D341Med (cell line): Measurements from ENCODE around the gene OGFRL1.
"Not testable (repeated sequence)": the region's sequence is repeated elsewhere in the genome, so short reads cannot be mapped to it uniquely, and the experiment has no call there.

Source experiments
- DNase-seq: peaks from one replicate; pipeline ENCODE4 v3.0.0; 2012; ENCODE audit warnings: low spot score

The OGFRL1 gene

DNA sequence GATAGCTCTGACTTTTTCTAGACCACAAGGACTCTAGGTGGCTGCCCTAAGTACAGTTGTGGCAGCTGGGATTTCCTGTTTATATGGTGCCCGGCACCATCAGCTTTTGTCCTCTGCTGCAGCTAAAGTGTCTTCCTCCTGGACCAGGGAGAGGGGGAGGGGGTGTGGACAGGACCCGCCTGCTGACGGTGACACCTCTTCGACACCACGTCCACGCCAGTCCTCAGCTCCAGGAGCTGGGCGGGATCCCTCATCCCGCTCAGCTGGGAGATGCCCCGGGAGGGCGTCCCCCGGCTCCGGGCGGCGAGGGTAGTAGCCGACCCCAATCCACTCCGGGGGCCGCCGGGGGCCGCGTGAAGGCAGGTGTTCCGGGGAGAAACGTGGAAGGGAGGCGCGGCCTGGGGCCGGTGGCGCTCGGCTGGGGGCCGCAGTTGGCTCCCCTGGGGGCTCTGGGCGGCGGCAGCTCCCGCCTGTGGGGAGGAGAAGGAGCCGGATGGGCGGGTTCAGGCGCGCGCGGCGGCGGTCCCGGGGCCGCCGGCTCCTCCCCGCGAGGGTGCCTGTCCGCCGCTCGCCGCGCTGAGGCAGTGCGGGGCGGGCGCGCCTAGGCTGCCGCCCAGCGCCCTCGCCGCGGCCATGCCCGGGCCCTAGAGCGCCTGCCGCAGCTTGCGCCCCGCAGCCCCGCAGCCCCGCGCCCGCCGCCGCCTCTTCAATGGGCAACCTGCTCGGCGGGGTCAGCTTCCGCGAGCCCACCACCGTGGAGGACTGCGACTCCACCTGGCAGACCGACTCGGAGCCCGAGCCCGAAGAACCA, at the start of gene OGFRL1:
OGFRL1 (plus strand) TSS at position 584 of the 811 bp plus-strand sequence; CDS start at position 710, 126 bp downstream.
- peak; percentile 93 for DNase-seq

DNA sequence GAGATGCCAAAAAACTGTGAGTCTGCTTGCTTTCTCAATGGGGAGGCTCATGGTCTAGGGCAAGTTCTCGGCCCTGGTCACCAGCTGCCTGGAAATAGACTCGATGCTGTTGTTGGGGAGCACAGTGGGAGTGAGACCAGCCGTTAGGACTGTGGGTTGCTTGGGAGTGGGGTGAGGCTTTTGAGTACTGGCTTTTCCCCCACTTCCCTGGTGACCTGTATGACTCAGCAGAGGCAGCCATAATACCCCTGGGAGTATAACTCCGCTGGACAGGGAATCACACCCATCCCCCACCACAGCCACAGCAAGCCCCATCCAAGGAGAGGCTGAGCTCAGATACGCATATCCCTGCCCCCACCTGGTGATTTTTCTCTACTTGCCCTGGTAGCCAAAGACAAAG, 48.9 kb upstream of the OGFRL1 start:
- DNase-seq = no peak

DNA sequence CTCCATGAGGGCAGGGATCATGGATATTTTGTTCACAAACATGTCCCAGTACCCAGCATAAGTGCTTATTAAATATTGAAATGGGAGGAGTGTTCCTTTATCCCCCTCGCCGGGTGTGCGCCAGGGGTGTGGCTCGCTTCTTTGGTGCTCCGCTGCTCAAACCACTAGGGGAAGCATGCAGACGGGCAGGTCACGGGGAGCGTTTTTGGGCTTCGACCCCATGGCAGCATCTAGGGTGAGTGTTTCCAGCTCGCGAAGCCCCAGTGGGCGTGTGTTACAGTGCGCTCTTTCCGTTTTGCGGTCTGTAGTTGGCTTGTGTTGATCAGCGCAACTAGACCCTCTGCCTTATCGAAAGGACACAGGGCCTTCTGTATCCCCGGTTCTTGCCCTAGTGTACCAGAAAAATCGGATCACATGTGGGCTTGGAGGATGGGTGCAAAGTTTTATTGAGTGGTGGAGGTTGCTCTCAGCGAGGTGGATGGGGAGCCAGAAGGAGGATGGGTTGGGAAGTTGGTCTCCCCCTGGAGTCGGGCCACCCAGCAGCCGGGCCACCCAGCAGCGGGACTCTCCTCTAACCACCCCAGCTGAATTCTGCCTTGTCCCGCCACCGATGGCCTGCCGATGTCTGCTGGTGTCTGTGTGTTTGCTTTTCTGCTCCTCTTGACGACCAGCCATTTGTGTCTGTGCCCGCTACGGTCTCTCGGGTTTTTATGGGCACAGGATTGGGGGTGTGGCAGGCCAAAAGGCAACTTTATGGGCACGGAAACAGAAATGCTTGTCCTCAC, 43.2 kb upstream of the OGFRL1 start:
- DNase-seq = no peak

- DNase-seq = no peak
Observed at GRCh38 chr6:71246596-71246995, 42.0 kb upstream of the OGFRL1 start.

- DNase-seq = no peak
Observed at GRCh38 chr6:71248306-71248765, 40.3 kb upstream of the OGFRL1 start.

DNA sequence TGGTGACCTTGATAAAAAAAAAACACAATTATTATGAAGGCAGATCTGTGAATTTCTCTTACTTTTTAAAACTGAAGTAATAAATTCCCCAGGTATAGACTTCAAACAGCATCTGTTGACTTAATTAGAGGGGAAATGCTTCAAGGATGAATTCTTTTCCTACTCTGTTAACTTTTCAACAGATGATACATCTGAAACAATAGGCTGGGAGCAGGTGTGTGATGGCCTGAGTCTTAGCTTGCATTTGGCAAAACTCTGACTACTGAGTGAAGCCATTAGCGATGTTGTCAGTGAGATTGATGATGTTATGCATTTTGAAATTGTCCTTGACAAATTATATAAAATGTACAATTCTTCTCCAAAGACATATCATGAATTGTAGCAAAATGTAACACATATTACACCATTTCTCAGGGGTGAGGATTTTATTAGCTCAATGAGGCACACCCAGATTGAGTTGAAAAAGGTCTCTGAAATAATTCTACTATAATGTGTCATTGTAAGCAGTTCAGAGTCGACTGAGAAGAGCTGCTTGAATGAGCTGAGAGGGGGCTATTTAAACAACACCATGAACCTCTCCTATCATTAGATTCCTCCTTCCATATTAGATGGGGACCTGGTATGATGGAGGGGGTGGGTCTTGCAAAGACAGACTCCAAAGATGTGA, 39.6 kb upstream of the OGFRL1 start:
- DNase-seq = no peak

- no peak for DNase-seq
Observed at GRCh38 chr6:71250099-71250602, 38.5 kb upstream of the OGFRL1 start.

GRCh38 chr6:71252410-71252809, 36.2 kb upstream of the OGFRL1 start:
- DNase-seq = no peak

DNA sequence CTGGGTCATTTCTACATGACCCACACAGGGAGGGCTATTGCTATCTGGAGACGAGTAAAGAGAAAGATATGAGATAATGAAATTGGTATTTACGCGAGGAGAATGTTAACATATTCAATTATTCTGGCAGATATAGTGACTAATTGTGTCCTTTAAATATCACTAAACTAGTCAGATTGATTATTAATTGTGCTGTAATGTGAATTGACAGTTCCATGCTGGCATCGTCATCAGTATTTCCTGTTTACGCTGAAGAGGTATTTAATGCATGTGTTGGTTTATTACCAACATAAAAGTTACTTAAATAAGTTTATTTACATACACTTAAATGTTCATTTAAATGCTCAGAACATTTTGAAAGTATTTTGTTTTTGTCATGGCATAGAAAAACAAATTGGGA, 35.7 kb upstream of the OGFRL1 start:
- DNase-seq = no peak

DNA sequence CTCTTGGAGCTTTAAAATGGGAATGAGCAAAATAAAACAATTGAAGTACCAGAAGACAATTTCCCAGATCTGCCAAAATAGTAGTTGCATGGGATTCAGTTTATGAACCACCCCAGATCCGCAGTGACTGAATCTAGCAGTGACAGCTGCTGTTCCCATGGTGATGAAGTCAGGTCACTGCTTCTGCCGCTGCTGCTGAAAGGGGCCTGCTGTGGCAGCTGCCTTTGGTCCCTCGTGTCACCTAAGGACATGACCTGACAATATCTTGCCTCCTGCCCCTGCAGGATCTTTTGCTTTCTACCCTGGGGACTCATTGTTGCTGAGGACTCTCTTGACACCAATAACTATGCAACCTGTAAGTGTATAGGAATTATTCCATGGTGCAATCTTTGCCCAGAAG, 34.3 kb upstream of the OGFRL1 start:
- DNase-seq = no peak

- DNase-seq = no peak
Observed at GRCh38 chr6:71258078-71258866, 30.3 kb upstream of the OGFRL1 start.

DNA sequence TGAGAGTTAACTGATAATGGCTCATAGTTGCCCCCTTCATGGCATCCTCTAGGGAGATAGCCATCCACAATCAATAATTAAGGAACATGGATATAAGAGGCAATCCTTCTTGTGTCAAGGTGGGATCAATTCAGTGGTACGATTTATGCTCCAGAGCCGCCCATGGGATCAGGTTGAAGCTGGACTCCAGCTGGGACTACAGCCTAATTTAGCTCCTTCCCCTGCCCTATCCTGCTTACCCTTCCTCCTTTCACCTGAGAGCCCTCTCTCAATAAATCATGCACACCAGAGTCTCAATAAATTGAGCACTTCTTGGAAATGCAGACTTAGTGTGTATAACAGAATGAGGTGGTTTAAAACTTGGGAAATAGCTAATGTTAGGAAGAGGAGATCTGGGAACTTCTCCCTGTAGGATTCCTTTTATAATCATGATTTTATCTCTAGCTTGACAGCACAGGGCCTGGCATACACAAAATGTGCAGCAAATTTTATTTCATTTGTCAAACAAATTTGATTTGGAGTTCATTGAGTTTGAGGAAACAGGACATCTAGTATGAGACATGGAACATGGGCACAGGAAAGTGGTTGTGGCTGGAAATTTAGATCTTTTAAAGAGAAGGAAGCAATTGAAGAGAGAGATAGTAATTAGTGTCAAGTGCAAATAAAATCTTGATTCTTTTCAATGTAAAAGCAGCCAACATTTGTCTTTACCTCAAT, 28.6 kb upstream of the OGFRL1 start:
- no peak for DNase-seq

GRCh38 chr6:71262914-71263313, 25.7 kb upstream of the OGFRL1 start:
- no peak for DNase-seq

- DNase-seq = not testable (repeated sequence)
Observed at GRCh38 chr6:71266392-71266791, 22.2 kb upstream of the OGFRL1 start.

DNA sequence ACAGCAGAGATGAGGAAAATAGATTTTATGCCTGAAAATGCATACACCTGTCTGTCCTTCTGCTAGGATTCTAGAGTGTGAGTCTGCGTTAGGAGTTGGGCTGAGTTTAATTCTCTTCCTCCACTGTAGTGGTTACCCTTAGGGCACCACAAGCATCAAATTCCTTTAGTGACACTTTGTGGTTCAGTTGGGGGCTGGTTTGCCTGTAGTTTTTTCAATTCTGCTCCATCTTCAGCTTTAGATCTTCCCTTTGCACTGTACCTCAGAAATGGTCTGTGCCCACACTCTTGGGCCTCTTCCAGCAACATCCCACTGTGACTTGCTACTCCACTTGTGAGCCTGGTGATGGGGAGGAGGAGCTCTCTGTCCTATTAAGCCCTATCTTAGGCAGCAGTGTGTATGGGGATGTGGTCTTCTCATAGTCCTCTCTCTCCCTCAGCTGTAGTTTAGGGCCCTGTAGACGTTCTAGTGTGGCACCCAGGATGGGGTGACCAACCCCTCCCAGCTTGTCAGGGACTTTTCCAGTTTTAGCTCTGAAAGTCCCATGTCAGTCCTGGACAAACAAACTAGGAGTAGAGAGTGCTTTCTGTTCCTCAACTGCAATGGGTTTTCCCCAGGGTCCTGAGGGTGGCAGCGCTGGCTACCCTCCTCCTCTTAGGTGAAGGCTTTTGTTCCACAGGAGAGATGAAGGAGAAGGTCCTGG, 19.7 kb upstream of the OGFRL1 start:
- no peak for DNase-seq

- DNase-seq = no peak
Observed at GRCh38 chr6:71277926-71278600, 10.5 kb upstream of the OGFRL1 start.

DNA sequence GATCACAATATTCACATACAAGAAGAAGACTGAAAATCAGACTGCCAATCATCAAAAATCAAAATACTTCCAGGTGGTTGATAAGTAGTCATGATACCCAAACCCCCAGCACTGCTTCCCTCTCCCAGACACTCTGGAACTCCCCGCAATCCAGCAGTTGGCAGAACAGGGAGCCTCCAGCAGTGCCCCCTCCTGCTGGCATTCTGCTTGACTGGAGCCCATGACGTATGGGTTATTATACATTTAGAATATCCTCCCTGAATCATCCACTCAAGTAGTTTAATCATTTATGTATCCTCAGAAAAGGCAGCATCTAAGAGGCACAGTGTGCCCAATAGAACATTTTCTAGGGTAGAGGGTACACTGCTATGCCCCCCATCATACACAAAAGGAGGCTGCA, 9.3 kb upstream of the OGFRL1 start:
- no peak for DNase-seq

- no peak for DNase-seq
Observed at GRCh38 chr6:71279740-71280139, 8.9 kb upstream of the OGFRL1 start.

GRCh38 chr6:71280701-71281100, 7.9 kb upstream of the OGFRL1 start:
- no peak for DNase-seq

- no peak for DNase-seq
Observed at GRCh38 chr6:71284785-71285184, 3.8 kb upstream of the OGFRL1 start.
